DOHH2 (cell line): ENCODE data around the gene PARVB.

Experiments
- H3F3A ChIP-seq: fragments of 200-600 bp; sonication (generic), shearing (Covaris generic); 2 replicates; pipeline ENCODE4 v1.6.0; 2016; ENCODE audit warnings: antibody characterized with exemption, mild to moderate bottlenecking; ENCODE audit not compliant: control insufficient read depth, insufficient read depth
- H3K27ac ChIP-seq: fragments of 200-600 bp; sonication (generic); 2 replicates; pipeline ENCODE4 v1.5.1; 2014; ENCODE audit warnings: low read depth, mild to moderate bottlenecking, low read length, moderate library complexity
- H3K27me3 ChIP-seq: fragments of 200-600 bp; sonication (generic); 2 replicates; pipeline ENCODE4 v1.6.1; 2014; ENCODE audit warnings: mild to moderate bottlenecking, low read length, mixed read lengths; ENCODE audit not compliant: control insufficient read depth
- H3K36me3 ChIP-seq: fragments of 200-600 bp; sonication (generic); 2 replicates; pipeline ENCODE4 v1.6.1; 2014; ENCODE audit warnings: mild to moderate bottlenecking, low read length, moderate library complexity, mixed read lengths; ENCODE audit not compliant: control insufficient read depth
- H3K4me1 ChIP-seq: fragments of 200-600 bp; sonication (generic); 2 replicates; pipeline ENCODE4 v1.6.1; 2014; ENCODE audit warnings: mild to moderate bottlenecking, low read length, mixed read lengths; ENCODE audit not compliant: control insufficient read depth
- H3K4me2 ChIP-seq: fragments of 200-600 bp; sonication (generic); 2 replicates; pipeline ENCODE4 v1.6.0; 2014; ENCODE audit warnings: mild to moderate bottlenecking, low read length, moderate library complexity
- H3K4me3 ChIP-seq: fragments of 200-600 bp; sonication (generic); 2 replicates; pipeline ENCODE4 v1.5.1; 2014; ENCODE audit warnings: mild to moderate bottlenecking, low read length, mixed read lengths
- H3K79me2 ChIP-seq: fragments of 200-600 bp; sonication (generic); 2 replicates; pipeline ENCODE4 v1.6.1; 2014; ENCODE audit warnings: mild to moderate bottlenecking, low read length, mixed read lengths; ENCODE audit not compliant: control insufficient read depth
- H3K9me2 ChIP-seq: fragments of 200-600 bp; sonication (generic); replicated peaks from 2 replicates; pipeline ENCODE4 v1.6.1; 2014; ENCODE audit warnings: mild to moderate bottlenecking, low read length, mixed read lengths; ENCODE audit not compliant: control insufficient read depth
- H3K9me3 ChIP-seq: fragments of 200-600 bp; sonication (generic); 2 replicates; pipeline ENCODE4 v1.6.1; 2014; ENCODE audit warnings: antibody characterized with exemption, low read length, mixed read lengths; ENCODE audit not compliant: control insufficient read depth, insufficient read depth
- H4K20me1 ChIP-seq: fragments of 200-600 bp; sonication (generic); 2 replicates; pipeline ENCODE4 v1.6.0; 2014; ENCODE audit warnings: low read depth, mild to moderate bottlenecking, antibody characterized with exemption, low read length, moderate library complexity; ENCODE audit not compliant: control insufficient read depth, insufficient read depth
- EZH2phosphoT487 ChIP-seq: fragments of 200-600 bp; sonication (generic); IDR thresholded peaks from 2 replicates; pipeline ENCODE4 v1.6.1; 2017; ENCODE audit warnings: borderline replicate concordance, mild to moderate bottlenecking, antibody characterized with exemption, low read length, moderate library complexity, mixed read lengths
- TF ChIP-seq, protein P1 (sequence below): fragments of 200-600 bp; sonication (generic); IDR thresholded peaks from one replicate; pipeline ENCODE4 v1.5.1; 2014; ENCODE audit warnings: antibody characterized with exemption, mild to moderate bottlenecking, low read depth, low read length; ENCODE audit not compliant: poor library complexity, severe bottlenecking

The PARVB gene

DNA sequence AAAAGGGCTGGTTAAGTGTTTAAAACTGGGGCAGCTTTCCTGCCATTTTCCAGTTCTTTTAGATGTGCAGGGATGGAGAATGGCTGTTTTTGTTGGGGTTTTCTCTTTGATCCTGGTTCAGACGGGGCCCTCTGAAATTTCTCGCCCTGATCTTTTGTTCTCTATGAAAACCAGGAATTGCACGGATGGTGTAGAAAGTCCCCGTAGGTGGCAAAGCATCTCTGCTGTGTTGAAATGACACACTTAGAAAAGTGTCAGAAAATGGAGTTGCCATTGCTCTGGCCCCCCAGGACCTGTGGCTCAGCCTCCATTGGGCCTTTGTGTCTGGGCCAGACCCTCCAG is 63.0 kb downstream of the PARVB start:
- Histone ChIP-seq H3K27me3 (no peaks in the 10 kb centered on the region), H4K20me1 (no peaks in the 10 kb centered on the region), H3K4me3 (no peak overlapping the region), H3K79me2 (no peaks in the 10 kb centered on the region), H3K36me3 (no peaks in the 10 kb centered on the region), H3K9me2 (no peaks in the 10 kb centered on the region), H3K27ac (no peak overlapping the region), H3F3A (no peaks in the 10 kb centered on the region), H3K4me2 (no peak overlapping the region), H3K4me1 (no peaks in the 10 kb centered on the region), H3K9me3 (no peaks in the 10 kb centered on the region)
- TF ChIP-seq EZH2phosphoT487: no peak

DNA sequence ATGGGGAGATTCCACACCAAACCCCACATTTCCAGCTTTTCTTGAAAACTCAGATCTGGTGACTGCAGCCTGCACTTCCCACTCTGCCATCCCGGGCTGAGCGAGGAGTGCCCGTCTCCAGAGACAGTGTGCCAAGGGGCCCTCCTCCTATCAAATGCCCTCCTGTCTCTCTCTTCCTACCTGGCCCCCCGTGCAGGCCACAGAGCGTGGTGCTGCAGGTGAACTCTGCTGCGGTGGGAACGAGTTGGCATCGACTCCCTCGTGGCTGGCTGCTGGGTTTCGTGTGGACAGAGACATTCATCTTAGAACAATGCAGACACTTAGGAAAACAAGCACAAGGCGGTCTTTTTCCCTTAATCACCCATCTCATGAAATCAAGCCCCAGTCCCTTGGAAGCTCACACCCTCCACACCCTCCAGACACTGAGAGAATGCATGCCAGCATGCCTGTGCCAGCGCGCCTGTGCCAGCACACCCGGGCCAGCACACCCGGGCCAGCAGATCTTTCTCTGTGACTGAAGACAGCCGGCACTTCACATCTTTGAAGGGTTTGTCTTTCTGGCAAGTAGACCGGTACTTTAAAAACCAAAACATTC is 65.0 kb downstream of the PARVB start:
- TF ChIP-seq, protein P1, sequence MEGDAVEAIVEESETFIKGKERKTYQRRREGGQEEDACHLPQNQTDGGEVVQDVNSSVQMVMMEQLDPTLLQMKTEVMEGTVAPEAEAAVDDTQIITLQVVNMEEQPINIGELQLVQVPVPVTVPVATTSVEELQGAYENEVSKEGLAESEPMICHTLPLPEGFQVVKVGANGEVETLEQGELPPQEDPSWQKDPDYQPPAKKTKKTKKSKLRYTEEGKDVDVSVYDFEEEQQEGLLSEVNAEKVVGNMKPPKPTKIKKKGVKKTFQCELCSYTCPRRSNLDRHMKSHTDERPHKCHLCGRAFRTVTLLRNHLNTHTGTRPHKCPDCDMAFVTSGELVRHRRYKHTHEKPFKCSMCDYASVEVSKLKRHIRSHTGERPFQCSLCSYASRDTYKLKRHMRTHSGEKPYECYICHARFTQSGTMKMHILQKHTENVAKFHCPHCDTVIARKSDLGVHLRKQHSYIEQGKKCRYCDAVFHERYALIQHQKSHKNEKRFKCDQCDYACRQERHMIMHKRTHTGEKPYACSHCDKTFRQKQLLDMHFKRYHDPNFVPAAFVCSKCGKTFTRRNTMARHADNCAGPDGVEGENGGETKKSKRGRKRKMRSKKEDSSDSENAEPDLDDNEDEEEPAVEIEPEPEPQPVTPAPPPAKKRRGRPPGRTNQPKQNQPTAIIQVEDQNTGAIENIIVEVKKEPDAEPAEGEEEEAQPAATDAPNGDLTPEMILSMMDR: no peak
- no peak for TF ChIP-seq EZH2phosphoT487
- H3F3A ChIP-seq: no peaks in the 10 kb centered on the region
- H3K27ac ChIP-seq: no peak overlapping the region
- no peaks in the 10 kb centered on the region for H3K9me2 ChIP-seq
- H3K4me3 ChIP-seq: no peak overlapping the region
- no peaks in the 10 kb centered on the region for H3K27me3 ChIP-seq
- H3K4me2 ChIP-seq: no peak overlapping the region
- H3K36me3 ChIP-seq: no peaks in the 10 kb centered on the region
- no peaks in the 10 kb centered on the region for H3K9me3 ChIP-seq
- no peaks in the 10 kb centered on the region for H3K79me2 ChIP-seq
- no peaks in the 10 kb centered on the region for H3K4me1 ChIP-seq
- H4K20me1 ChIP-seq: no peaks in the 10 kb centered on the region

DNA sequence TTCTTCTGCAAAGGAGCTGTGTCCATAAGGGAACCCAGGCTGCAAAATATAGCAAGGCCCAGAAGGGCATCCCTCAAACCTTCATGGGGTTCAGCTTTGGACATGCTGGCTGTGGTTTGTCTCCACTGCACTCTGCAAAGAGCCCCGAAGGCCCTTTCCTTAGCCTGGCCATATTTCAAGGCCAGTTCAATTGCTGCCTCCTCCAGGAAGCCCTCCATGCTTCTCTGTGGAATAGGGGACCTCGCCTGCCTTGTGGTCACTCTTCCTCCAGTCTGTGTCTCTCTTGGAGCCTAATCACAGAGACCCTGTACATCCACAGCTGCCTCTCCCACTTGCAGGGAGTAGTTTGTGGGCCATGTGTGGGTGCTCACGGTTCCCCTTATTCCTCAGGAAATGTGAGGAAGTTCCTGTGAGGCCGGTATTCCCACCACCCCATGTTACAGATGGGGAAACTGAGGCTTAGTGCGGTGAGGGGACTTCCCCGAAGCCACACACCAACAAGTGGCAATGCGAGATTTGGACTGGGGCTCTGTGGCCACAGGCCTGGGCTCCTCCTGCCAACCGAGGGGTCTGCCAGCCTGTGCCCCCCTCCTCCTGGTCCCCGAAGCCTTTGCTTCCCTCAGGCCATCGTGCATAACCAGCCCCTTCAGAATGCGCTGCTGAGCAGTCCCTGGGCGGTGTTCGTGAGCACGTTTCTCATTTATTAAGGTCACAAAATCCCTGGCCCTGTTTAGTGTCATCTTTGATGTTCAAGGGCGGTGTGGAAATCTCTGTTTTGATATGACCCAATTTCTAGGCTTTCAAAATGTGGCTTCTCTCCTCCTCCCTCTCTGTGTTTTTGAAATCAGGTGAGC is 65.8 kb downstream of the PARVB start:
- no peaks in the 10 kb centered on the region for H3K36me3 ChIP-seq
- H3K4me2 ChIP-seq: no peak overlapping the region

More for the DNA sequence above, 65.8 kb downstream of the PARVB start:
- no peaks in the 10 kb centered on the region for H3K4me1 ChIP-seq
- no peak overlapping the region for H3K4me3 ChIP-seq
- H3K27me3 ChIP-seq: no peaks in the 10 kb centered on the region
- TF ChIP-seq, protein P1: no peak
- TF ChIP-seq EZH2phosphoT487: no peak
- no peaks in the 10 kb centered on the region for H3F3A ChIP-seq
- no peaks in the 10 kb centered on the region for H3K9me2 ChIP-seq
- no peaks in the 10 kb centered on the region for H4K20me1 ChIP-seq
- H3K9me3 ChIP-seq: no peaks in the 10 kb centered on the region
- H3K27ac ChIP-seq: no peak overlapping the region
- no peaks in the 10 kb centered on the region for H3K79me2 ChIP-seq
